ENCODE data around the gene MRPL44. TPM values are rescaled to one million over a fixed set of nuclear protein-coding genes. Genes with fewer than 3 reads are reported as not detected.

The MRPL44 gene
- total and polyA plus RNA-seq, 2 of the 13 experiments (the other 11 are each of a cell fraction or from before 2014, with no cell fraction given): 38.4 to 78.0 TPM

DNA sequence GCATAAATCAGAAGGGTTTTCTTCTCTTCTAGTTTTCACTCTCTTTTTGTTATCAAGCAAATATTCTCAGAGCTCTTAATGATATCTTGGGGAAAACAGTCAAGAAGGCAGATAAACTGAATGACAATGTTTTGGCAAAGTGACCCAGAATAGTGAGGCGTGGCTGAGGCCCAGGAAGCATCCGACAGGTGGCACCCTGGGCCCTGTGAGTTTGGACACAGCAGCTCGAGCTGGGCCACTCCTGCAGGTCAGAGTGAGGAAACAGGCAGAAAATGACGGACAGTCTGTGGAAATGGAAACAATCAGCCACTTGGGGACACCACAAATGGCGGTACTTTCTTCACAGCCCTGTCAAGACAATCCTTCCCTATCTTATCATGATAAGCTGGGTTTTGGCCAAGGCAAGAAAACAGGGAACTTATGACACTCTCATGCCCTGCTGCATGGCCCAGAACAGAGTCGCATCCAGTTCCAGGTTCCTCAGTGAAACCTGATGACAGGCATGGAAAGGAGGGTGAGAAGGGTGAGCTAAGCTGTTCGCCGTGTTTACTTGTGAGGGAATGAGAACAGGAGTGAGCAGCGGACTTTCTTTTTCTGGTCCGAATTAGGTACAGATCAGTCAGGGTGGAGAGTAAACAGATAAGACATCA lies 32.1 kb downstream of the MRPL44 start (continued):
- TF ChIP-seq, protein P1, sequence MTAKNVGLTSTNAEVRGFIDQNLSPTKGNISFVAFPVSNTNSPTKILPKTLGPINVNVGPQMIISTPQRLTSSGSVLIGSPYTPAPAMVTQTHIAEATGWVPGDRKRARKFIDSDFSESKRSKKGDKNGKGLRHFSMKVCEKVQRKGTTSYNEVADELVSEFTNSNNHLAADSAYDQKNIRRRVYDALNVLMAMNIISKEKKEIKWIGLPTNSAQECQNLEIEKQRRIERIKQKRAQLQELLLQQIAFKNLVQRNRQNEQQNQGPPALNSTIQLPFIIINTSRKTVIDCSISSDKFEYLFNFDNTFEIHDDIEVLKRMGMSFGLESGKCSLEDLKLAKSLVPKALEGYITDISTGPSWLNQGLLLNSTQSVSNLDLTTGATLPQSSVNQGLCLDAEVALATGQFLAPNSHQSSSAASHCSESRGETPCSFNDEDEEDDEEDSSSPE (CRISPR knock-in tag; IDR thresholded peaks at IDR 0.05): no peak
- TF ChIP-seq ELF3 (CRISPR knock-in tag; IDR thresholded peaks at IDR 0.05) (peak; percentile 25; the same call in 1 of the 2 replicates), EP300 (IDR thresholded peaks at IDR 0.05; ENCODE audit: low read depth in 2 of 2, low read length in 2 of 2) (no peak), EP300 (CRISPR knock-in tag; IDR thresholded peaks at IDR 0.05; ENCODE audit: borderline replicate concordance) (no peak), SOX6 (IDR thresholded peaks at IDR 0.05) (no peak), SOX6 (CRISPR knock-in tag; IDR thresholded peaks at IDR 0.05) (peak; percentile 33; the same call in 1 of the 2 replicates), RAD21 (CRISPR knock-in tag; IDR thresholded peaks at IDR 0.05) (peak; percentile 86), ZNF605 (CRISPR knock-in tag; IDR thresholded peaks at IDR 0.05) (peak; percentile 54; the same call in 1 of the 2 replicates), ZNF333 (CRISPR knock-in tag; IDR thresholded peaks at IDR 0.05; ENCODE audit: borderline replicate concordance) (no peak), MAZ (IDR thresholded peaks at IDR 0.05; ENCODE audit: borderline replicate concordance, low read depth, low read length) (no peak), MAZ (CRISPR knock-in tag; IDR thresholded peaks at IDR 0.05; ENCODE audit: low read depth) (no peak)
- TF ChIP-seq, protein P2, sequence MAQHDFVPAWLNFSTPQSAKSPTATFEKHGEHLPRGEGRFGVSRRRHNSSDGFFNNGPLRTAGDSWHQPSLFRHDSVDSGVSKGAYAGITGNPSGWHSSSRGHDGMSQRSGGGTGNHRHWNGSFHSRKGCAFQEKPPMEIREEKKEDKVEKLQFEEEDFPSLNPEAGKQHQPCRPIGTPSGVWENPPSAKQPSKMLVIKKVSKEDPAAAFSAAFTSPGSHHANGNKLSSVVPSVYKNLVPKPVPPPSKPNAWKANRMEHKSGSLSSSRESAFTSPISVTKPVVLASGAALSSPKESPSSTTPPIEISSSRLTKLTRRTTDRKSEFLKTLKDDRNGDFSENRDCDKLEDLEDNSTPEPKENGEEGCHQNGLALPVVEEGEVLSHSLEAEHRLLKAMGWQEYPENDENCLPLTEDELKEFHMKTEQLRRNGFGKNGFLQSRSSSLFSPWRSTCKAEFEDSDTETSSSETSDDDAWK (CRISPR knock-in tag; IDR thresholded peaks at IDR 0.05): no peak
- TF ChIP-seq, protein P3, sequence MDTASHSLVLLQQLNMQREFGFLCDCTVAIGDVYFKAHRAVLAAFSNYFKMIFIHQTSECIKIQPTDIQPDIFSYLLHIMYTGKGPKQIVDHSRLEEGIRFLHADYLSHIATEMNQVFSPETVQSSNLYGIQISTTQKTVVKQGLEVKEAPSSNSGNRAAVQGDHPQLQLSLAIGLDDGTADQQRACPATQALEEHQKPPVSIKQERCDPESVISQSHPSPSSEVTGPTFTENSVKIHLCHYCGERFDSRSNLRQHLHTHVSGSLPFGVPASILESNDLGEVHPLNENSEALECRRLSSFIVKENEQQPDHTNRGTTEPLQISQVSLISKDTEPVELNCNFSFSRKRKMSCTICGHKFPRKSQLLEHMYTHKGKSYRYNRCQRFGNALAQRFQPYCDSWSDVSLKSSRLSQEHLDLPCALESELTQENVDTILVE (CRISPR knock-in tag; IDR thresholded peaks at IDR 0.05): 0 out of 2 replicates have a peak, but pooled peaks have one; percentile 46
- TF ChIP-seq, protein P4, sequence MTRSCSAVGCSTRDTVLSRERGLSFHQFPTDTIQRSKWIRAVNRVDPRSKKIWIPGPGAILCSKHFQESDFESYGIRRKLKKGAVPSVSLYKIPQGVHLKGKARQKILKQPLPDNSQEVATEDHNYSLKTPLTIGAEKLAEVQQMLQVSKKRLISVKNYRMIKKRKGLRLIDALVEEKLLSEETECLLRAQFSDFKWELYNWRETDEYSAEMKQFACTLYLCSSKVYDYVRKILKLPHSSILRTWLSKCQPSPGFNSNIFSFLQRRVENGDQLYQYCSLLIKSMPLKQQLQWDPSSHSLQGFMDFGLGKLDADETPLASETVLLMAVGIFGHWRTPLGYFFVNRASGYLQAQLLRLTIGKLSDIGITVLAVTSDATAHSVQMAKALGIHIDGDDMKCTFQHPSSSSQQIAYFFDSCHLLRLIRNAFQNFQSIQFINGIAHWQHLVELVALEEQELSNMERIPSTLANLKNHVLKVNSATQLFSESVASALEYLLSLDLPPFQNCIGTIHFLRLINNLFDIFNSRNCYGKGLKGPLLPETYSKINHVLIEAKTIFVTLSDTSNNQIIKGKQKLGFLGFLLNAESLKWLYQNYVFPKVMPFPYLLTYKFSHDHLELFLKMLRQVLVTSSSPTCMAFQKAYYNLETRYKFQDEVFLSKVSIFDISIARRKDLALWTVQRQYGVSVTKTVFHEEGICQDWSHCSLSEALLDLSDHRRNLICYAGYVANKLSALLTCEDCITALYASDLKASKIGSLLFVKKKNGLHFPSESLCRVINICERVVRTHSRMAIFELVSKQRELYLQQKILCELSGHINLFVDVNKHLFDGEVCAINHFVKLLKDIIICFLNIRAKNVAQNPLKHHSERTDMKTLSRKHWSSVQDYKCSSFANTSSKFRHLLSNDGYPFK (CRISPR knock-in tag; IDR thresholded peaks at IDR 0.05; ENCODE audit: borderline replicate concordance): peak; percentile 73; the same call in 1 of the 2 replicates
- TF ChIP-seq, protein P5, sequence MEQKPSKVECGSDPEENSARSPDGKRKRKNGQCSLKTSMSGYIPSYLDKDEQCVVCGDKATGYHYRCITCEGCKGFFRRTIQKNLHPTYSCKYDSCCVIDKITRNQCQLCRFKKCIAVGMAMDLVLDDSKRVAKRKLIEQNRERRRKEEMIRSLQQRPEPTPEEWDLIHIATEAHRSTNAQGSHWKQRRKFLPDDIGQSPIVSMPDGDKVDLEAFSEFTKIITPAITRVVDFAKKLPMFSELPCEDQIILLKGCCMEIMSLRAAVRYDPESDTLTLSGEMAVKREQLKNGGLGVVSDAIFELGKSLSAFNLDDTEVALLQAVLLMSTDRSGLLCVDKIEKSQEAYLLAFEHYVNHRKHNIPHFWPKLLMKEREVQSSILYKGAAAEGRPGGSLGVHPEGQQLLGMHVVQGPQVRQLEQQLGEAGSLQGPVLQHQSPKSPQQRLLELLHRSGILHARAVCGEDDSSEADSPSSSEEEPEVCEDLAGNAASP (CRISPR knock-in tag; IDR thresholded peaks at IDR 0.05; ENCODE audit: borderline replicate concordance): peak; percentile 52; the same call in 1 of the 2 replicates
- TF ChIP-seq, protein P6, sequence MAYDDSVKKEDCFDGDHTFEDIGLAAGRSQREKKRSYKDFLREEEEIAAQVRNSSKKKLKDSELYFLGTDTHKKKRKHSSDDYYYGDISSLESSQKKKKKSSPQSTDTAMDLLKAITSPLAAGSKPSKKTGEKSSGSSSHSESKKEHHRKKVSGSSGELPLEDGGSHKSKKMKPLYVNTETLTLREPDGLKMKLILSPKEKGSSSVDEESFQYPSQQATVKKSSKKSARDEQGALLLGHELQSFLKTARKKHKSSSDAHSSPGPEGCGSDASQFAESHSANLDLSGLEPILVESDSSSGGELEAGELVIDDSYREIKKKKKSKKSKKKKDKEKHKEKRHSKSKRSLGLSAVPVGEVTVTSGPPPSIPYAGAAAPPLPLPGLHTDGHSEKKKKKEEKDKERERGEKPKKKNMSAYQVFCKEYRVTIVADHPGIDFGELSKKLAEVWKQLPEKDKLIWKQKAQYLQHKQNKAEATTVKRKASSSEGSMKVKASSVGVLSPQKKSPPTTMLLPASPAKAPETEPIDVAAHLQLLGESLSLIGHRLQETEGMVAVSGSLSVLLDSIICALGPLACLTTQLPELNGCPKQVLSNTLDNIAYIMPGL (CRISPR knock-in tag; IDR thresholded peaks at IDR 0.05; ENCODE audit: borderline replicate concordance in 1 of 2, low read depth in 1 of 2): peak in 1 of 2 experiments; percentile 38; a peak in 1 of 4 replicates

Data from HepG2 (cell line).